MM.1S (cell line): ENCODE measurements around the gene TXNDC8.

Experiments
- CTCF ChIP-seq: fragments of 300-600 bp; sonication (generic); IDR thresholded peaks from 2 replicates; pipeline ENCODE4 v1.5.1; 2016; ENCODE audit warnings: antibody characterized with exemption, low read length, mixed read lengths
- EZH2 ChIP-seq: fragments of 300-600 bp; sonication (generic); optimal IDR thresholded peaks from 2 replicates; pipeline ENCODE3; 2017; ENCODE audit warnings: low read depth, mild to moderate bottlenecking, antibody characterized with exemption, low read length, mixed read lengths

GRCh38 chr9:110284211-110284844, 53.3 kb downstream of the TXNDC8 start:
- TF ChIP-seq CTCF: no peak
- no peak for TF ChIP-seq EZH2
